Astrocyte of the spinal cord (primary cell): ENCODE results near the gene DRC7.

Experiments
- DNase-seq: peaks from one replicate; pipeline ENCODE4 v3.0.0; 2011; ENCODE audit warnings: low read depth, low spot score
- H3K4me3 ChIP-seq: 2 replicates; pipeline ENCODE4 v1.5.1; 2011; ENCODE audit warnings: low read depth, mild to moderate bottlenecking, low read length, moderate library complexity
- in situ Hi-C: cut with HindIII; loops from 2 replicates; pipeline ENCODE4 v1.10.0; 2017; ENCODE audit warnings: low sequenced_read_pairs
- TF ChIP-seq, protein P1 (sequence below): IDR thresholded peaks from 2 replicates; pipeline ENCODE4 v1.5.1; 2012; ENCODE audit warnings: low read depth, mild to moderate bottlenecking, low read length, inconsistent platforms

Gene DRC7

DNA sequence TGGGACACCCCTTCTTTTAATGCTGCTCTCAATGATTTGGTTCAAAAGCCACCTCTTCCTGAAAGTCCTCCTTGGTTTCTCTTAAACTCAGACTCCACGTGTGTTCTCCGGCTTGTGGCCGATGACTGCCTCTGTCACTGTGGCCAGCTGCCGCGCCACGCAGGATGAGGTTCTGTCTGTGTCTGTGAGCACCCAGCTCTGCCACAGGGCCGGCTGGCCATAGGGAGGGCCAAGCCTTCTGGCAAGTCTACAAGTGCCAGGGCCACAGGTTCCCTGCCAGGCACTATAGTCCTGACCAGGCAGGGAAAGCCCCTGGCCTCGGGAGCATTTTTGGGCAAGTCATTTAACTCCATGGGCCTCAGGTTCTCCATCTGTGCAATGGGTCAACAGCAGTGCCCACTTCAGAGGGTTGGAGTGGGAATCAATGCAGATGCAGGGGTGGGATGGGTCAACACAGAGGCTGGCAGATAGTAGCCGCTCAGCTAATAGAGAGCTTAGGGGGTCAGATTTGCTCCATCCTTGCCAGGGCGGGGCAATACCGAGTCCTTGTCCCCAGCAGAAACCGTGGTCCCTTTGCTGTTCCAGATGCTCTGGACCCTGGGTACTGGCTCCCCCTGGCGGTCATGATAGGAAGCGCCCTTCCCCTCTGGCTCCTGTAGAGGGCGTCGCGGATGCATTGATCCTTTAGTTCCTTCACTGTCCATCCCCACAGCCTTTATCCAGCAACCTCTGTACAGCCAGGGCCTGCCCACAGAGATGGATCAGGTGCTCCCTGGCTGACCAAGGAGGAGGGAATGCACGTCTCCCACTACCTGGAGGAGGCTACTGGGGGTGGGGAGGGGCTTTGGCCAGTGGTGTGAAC, 45.8 kb upstream of the DRC7 start:
- H3K4me3 ChIP-seq: no peak overlapping the region
- DNase-seq: peak; percentile 74
- in situ Hi-C loops: no loop called here
- TF ChIP-seq, protein P1, sequence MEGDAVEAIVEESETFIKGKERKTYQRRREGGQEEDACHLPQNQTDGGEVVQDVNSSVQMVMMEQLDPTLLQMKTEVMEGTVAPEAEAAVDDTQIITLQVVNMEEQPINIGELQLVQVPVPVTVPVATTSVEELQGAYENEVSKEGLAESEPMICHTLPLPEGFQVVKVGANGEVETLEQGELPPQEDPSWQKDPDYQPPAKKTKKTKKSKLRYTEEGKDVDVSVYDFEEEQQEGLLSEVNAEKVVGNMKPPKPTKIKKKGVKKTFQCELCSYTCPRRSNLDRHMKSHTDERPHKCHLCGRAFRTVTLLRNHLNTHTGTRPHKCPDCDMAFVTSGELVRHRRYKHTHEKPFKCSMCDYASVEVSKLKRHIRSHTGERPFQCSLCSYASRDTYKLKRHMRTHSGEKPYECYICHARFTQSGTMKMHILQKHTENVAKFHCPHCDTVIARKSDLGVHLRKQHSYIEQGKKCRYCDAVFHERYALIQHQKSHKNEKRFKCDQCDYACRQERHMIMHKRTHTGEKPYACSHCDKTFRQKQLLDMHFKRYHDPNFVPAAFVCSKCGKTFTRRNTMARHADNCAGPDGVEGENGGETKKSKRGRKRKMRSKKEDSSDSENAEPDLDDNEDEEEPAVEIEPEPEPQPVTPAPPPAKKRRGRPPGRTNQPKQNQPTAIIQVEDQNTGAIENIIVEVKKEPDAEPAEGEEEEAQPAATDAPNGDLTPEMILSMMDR: peak; percentile 100

DNA sequence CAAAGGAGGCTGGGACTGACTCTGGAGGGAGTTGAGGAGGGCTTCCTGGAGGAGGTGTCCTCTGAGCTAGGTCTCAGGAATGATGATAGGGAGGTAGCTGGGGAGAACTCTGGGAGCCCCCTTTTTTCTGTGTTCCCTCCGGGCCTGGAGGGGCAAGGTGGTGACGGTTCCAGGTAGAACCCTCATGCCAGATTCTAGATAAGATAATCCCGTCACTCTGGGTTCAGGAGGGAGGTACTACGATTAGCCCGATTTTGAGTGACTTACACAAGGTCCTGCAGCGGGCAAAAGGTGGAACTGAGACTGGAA, 45.2 kb upstream of the DRC7 start:
- TF ChIP-seq, protein P1: no peak
- DNase-seq: no peak
- in situ Hi-C loops: no loop called here
- no peak overlapping the region for H3K4me3 ChIP-seq

DNA sequence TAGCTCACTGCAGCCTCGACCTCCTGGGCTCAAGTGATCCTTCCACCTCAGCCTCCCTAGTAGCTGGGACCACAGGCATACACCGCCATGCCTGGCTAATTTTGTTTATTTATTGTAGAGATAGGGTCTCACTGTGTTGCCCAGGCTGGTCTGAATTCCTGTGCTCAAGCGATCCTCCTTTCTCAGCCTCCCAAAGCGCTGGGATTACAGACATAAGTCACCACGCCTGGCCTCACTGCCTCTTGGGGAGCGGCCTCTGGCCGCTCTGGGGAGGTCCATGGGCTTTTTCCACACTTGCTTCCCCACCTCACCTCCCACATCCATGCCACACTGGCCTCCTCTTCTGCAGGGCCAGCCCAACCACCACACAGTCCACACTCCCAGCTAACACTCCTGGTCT, 44.8 kb upstream of the DRC7 start:
- no peak overlapping the region for H3K4me3 ChIP-seq
- in situ Hi-C loops: no loop called here
- no peak for DNase-seq
- TF ChIP-seq, protein P1: no peak

DNA sequence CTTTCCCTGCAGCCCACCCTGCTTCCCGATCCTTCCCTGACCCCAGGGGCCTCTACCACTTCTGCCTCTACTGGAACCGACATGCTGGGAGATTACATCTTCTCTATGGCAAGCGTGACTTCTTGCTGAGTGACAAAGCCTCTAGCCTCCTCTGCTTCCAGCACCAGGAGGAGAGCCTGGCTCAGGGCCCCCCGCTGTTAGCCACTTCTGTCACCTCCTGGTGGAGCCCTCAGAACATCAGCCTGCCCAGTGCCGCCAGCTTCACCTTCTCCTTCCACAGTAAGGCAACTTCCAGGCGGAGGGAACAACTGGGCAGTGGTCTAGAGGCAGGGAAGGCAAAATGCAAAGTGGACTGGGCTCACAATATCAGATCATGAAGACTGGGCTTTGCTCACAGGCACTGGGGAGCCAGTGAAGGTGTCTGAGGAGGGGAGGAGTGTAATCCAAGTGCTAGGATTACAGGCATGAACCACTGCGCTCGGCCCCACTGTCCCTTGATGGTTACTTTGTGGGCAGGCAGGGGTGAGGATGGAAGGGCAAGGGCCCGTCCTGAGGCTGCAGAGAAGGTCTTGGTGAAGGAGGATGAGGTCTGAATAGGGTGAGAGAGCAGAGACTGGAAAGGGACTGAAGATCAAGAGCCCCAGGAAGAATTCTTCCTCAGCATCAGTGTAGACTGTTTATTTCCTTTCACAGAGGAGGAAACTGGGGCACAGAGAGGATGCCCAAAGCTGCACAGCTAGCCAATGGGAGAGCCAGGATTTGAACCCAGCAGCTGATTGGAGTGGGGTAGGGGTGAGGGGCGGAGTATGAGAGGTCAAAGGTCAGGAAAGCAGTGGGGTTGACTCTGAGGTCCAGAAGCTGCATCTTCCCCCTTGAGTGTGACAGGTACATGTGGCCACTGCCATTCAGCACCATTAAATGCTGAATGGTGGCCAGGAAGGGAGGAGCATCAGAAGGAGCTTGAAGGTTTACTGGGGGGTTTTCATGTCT, 43.0 kb upstream of the DRC7 start:
- no peak overlapping the region for H3K4me3 ChIP-seq
- TF ChIP-seq, protein P1: no peak
- DNase-seq: no peak
- in situ Hi-C loops: no loop called here

DNA sequence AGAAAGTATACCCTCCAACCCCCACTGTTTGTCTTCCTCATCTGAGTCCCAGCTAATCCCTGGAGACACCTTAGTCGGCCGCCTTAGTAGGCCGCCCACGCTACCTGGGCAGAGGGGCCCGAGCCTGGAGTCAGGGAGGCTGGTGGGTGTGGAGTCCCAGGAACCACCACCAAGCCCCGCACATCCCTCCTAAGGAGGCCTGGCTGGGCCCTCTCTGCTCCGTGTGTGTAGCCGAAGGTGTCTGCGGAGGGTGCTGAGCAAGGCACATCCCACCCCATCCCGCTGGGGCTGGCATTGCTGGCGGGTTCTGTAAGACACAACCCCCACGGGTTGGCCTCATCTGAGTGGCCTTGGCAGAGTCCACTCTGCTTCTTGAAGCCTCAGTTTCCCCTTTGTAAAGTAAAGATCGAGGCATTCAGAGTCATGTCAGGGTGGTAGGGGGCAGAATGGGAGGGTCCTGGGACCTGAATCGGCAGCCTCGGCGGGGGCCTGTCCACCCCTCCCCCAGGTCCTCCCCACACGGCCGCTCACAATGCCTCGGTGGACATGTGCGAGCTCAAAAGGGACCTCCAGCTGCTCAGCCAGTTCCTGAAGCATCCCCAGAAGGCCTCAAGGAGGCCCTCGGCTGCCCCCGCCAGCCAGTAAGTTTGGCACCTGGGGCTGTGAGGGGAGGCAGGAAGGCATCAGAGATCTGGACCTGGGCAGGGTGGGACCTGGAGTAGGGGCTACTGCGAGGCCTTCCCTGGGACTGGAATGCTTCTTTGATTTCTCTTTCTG, 41.7 kb upstream of the DRC7 start:
- in situ Hi-C loops: no loop called here
- H3K4me3 ChIP-seq: no peak overlapping the region
- TF ChIP-seq, protein P1: no peak
- no peak for DNase-seq

DNA sequence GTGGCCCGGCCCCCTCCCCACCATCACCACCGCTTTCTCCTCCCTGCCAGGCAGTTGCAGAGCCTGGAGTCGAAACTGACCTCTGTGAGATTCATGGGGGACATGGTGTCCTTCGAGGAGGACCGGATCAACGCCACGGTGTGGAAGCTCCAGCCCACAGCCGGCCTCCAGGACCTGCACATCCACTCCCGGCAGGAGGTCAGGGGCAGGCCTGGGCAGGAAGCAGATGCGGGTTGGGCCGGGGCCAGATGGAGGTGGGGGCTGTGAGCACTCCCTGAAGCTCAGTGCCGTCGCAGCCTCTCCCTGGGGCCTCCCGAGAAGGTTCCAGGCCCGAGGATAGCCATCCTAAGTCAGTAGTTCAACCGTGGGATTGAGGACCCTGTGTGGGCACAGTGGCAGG, 40.7 kb upstream of the DRC7 start:
- H3K4me3 ChIP-seq: no peak overlapping the region
- DNase-seq: peak; percentile 30
- TF ChIP-seq, protein P1: no peak
- in situ Hi-C loops: no loop called here
